Stimulated activated naive CD4-positive, alpha-beta T cell (primary cell): Measurements from ENCODE around the gene LRRK1.
A peak's percentile ranks its signal among the peaks of the same experiment; 100 is the strongest.
"Not testable (repeated sequence)": the region's sequence is repeated elsewhere in the genome, so short reads cannot be mapped to it uniquely, and the experiment has no call there.

Experiments used
- DNase-seq, 6 experiments: peaks; one replicate each; lab custom pipeline; 2025; lab: John Stamatoyannopoulos, UW

LRRK1 gene

GRCh38 chr15:101069654-101069973, 150.5 kb downstream of the LRRK1 start:
- no peak for DNase-seq

GRCh38 chr15:101070024-101070423, 150.9 kb downstream of the LRRK1 start:
- no peak for DNase-seq

GRCh38 chr15:101070502-101071273, 151.5 kb downstream of the LRRK1 start:
- no peak for DNase-seq

- DNase-seq = no peak
These were observed 152.5 kb downstream of the LRRK1 start for GRCh38 chr15:101071651-101072050.

- DNase-seq = not testable (repeated sequence)
These were observed 153.1 kb downstream of the LRRK1 start for GRCh38 chr15:101072235-101072634.

GRCh38 chr15:101077806-101078668, 158.9 kb downstream of the LRRK1 start:
- not testable (repeated sequence) for DNase-seq

GRCh38 chr15:101078669-101079323, 159.6 kb downstream of the LRRK1 start:
- DNase-seq = no peak

GRCh38 chr15:101081900-101082299, 162.7 kb downstream of the LRRK1 start:
- no peak for DNase-seq

GRCh38 chr15:101083336-101084045, 164.3 kb downstream of the LRRK1 start:
- DNase-seq = no peak

- DNase-seq = no peak
These were observed 165.6 kb downstream of the LRRK1 start for GRCh38 chr15:101084801-101085200.

- DNase-seq = no peak
These were observed 166.1 kb downstream of the LRRK1 start for GRCh38 chr15:101085311-101085700.

GRCh38 chr15:101086394-101087171, 167.4 kb downstream of the LRRK1 start:
- DNase-seq = no peak

- no peak for DNase-seq
These were observed 168.1 kb downstream of the LRRK1 start for GRCh38 chr15:101087172-101087769.

GRCh38 chr15:101088271-101088670, 169.1 kb downstream of the LRRK1 start:
- no peak for DNase-seq

GRCh38 chr15:101088788-101089578, 169.8 kb downstream of the LRRK1 start:
- DNase-seq = peak; percentile 30 to 81 (median 61)

- no peak for DNase-seq
These were observed 170.6 kb downstream of the LRRK1 start for GRCh38 chr15:101089579-101090427.

GRCh38 chr15:101090428-101090790, 171.3 kb downstream of the LRRK1 start:
- no peak for DNase-seq

GRCh38 chr15:101091080-101092017, 172.2 kb downstream of the LRRK1 start:
- no peak for DNase-seq
